ENCODE data around the gene FNTB.

Gene FNTB

DNA sequence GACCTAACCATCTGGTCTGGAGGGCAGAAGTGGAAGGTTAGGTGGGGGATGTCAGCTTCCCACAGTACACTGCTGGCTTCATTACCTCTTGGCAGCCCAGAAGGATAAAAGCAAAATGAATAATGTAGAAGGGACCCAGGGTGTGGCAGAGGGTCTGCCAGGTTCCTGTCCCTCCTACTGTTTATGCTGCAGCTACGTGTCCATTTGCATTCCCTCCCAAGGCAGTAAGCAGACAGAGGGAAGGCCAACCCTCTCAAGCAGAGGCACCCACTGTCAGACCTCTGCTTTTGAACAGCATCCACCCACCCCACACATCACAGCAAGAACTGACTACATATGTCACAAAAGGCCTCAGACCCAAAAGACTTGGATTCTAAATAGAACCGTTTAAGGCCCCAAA is 96.2 kb downstream of the FNTB start:
- TF ChIP-seq EGR1 (IDR thresholded peaks at IDR 0.05) (no peak), CEBPB (IDR thresholded peaks at IDR 0.05) (no peak), ZBTB7A (IDR thresholded peaks at IDR 0.05; ENCODE audit: low read depth) (no peak), TCF12 (IDR thresholded peaks at IDR 0.05; ENCODE audit: low read depth) (no peak), FOXM1 (IDR thresholded peaks at IDR 0.05; ENCODE audit: borderline replicate concordance, low read depth) (no peak)
- TF ChIP-seq, protein P1, sequence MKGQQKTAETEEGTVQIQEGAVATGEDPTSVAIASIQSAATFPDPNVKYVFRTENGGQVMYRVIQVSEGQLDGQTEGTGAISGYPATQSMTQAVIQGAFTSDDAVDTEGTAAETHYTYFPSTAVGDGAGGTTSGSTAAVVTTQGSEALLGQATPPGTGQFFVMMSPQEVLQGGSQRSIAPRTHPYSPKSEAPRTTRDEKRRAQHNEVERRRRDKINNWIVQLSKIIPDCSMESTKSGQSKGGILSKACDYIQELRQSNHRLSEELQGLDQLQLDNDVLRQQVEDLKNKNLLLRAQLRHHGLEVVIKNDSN (IDR thresholded peaks at IDR 0.05), result no peak

DNA sequence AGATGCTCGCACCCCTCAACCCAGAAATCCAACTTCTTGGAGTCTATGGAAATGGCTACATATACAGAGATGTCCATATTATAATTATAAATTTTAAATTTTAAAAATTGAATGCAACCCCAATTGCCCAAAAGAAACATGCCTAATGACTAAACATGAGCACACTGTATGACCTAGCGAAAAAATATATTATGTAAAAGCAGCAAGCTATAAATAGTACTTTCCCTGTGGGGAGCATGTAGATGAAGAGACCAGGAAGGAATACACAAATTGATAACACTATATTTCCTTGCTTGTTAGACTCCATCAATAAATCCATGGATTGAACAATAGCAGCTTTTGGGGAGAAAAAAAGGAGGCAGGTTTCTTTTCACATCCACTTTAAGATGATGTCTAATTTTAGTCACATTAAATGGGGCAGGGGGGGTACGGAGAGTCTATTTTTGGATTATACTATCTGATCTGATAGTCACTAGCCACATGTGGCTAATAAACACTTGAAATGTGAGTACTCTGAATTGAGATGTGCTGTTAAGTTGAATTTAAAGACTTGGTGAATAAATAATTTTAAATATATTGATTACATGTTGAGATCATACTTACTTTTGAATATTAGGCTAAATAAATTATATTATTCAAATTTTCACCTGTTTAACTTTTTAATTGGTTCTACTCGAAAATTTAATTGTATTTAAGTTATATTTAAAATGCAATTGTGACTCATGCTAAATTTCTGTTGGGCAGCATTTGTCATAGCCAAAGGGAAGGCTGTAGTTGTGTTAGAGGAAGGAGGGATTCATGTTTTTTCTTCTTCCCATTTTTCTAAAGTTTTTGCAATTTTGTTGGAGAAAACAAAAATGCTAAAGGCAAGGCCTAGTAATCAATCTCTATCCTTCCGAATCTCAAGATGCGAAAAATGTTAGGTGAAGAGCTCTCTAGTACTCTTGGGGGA is 98.1 kb downstream of the FNTB start:
- TF ChIP-seq EGR1 (IDR thresholded peaks at IDR 0.05), result no peak
- TF ChIP-seq YY1 (IDR thresholded peaks at IDR 0.05; ENCODE audit: low read depth), result no peak

DNA sequence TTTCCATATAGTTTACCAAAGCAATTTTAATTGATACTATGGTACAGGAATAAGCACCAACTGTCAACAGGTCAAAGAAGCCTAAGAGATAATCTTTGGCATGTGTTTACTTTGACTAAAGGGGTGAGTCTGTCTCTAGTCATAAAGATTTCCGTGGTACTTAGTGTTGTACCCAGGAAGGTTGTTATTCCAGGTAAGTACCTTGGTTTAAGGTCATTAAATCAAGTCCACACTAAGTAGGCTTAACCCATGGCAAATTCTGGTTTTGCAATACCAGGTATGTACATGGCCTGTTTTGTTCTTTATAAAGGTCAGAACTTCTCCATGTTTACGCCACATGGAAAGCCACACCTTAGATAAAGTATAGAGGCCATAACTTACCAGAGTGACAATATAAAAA is 105.7 kb downstream of the FNTB start:
- TF ChIP-seq YY1 (IDR thresholded peaks at IDR 0.05; ENCODE audit: low read depth) (no peak), NFIC (IDR thresholded peaks at IDR 0.05) (no peak), CEBPB (IDR thresholded peaks at IDR 0.05) (no peak), TAF1 (IDR thresholded peaks at IDR 0.05; ENCODE audit: low read depth) (no peak), EP300 (IDR thresholded peaks at IDR 0.05; ENCODE audit: borderline replicate concordance) (no peak), TCF12 (IDR thresholded peaks at IDR 0.05; ENCODE audit: low read depth) (no peak), CREB1 (IDR thresholded peaks at IDR 0.05; ENCODE audit: low read depth) (no peak), ZBTB7A (IDR thresholded peaks at IDR 0.05; ENCODE audit: low read depth) (no peak), TEAD4 (IDR thresholded peaks at IDR 0.05) (no peak), EGR1 (IDR thresholded peaks at IDR 0.05) (no peak), FOXM1 (IDR thresholded peaks at IDR 0.05; ENCODE audit: borderline replicate concordance, low read depth) (no peak), RAD21 (IDR thresholded peaks at IDR 0.05; ENCODE audit: low read depth) (no peak)
- TF ChIP-seq, protein P1 (IDR thresholded peaks at IDR 0.05), result no peak
- TF ChIP-seq, protein P2, sequence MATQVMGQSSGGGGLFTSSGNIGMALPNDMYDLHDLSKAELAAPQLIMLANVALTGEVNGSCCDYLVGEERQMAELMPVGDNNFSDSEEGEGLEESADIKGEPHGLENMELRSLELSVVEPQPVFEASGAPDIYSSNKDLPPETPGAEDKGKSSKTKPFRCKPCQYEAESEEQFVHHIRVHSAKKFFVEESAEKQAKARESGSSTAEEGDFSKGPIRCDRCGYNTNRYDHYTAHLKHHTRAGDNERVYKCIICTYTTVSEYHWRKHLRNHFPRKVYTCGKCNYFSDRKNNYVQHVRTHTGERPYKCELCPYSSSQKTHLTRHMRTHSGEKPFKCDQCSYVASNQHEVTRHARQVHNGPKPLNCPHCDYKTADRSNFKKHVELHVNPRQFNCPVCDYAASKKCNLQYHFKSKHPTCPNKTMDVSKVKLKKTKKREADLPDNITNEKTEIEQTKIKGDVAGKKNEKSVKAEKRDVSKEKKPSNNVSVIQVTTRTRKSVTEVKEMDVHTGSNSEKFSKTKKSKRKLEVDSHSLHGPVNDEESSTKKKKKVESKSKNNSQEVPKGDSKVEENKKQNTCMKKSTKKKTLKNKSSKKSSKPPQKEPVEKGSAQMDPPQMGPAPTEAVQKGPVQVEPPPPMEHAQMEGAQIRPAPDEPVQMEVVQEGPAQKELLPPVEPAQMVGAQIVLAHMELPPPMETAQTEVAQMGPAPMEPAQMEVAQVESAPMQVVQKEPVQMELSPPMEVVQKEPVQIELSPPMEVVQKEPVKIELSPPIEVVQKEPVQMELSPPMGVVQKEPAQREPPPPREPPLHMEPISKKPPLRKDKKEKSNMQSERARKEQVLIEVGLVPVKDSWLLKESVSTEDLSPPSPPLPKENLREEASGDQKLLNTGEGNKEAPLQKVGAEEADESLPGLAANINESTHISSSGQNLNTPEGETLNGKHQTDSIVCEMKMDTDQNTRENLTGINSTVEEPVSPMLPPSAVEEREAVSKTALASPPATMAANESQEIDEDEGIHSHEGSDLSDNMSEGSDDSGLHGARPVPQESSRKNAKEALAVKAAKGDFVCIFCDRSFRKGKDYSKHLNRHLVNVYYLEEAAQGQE (IDR thresholded peaks at IDR 0.05; ENCODE audit: low read depth), result no peak
- TF ChIP-seq, protein P3, sequence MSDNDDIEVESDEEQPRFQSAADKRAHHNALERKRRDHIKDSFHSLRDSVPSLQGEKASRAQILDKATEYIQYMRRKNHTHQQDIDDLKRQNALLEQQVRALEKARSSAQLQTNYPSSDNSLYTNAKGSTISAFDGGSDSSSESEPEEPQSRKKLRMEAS (IDR thresholded peaks at IDR 0.05), result no peak

DNA sequence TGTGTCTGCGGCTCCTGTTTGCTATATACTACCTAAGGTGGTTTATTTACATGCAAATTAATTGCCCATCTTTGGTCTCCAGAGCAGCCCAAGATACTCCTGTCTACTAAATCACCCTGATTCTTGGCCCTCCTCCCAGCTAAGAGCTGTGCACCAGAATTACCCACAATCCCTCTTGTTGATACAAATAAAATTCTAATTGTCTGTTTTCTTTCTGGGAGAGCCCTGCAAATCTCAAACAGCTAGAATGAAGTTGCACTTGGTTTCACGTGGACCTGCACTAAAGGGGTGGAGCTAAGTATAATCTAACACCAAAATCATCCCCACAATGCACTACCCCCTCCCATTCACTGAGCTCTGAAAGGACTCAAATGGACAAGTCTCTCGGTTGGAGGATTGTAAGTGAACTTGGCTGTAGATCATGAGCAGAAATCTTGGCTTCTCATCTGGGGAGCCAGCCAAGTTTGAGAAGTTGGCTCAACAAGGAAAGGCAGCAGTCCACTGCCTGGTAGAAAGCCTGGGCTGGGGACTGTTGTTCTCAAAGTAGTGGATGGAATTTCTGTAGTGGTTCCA is 109.0 kb downstream of the FNTB start:
- TF ChIP-seq RAD21 (IDR thresholded peaks at IDR 0.05; ENCODE audit: low read depth) (no peak), EP300 (IDR thresholded peaks at IDR 0.05; ENCODE audit: borderline replicate concordance) (no peak), TAF1 (IDR thresholded peaks at IDR 0.05; ENCODE audit: low read depth) (no peak), FOXM1 (IDR thresholded peaks at IDR 0.05; ENCODE audit: borderline replicate concordance, low read depth) (no peak), CREB1 (IDR thresholded peaks at IDR 0.05; ENCODE audit: low read depth) (no peak), TCF12 (IDR thresholded peaks at IDR 0.05; ENCODE audit: low read depth) (no peak), ZBTB7A (IDR thresholded peaks at IDR 0.05; ENCODE audit: low read depth) (no peak), EGR1 (IDR thresholded peaks at IDR 0.05) (no peak), TEAD4 (IDR thresholded peaks at IDR 0.05) (no peak), YY1 (IDR thresholded peaks at IDR 0.05; ENCODE audit: low read depth) (no peak), NFIC (IDR thresholded peaks at IDR 0.05) (no peak)
- TF ChIP-seq, protein P1 (IDR thresholded peaks at IDR 0.05), result no peak
- TF ChIP-seq, protein P2 (IDR thresholded peaks at IDR 0.05; ENCODE audit: low read depth), result no peak
- TF ChIP-seq, protein P3 (IDR thresholded peaks at IDR 0.05), result no peak
